NT2/D1 (cell line): ENCODE data around the gene RPGRIP1.

Source experiments
- SUZ12 ChIP-seq: IDR thresholded peaks from 2 replicates; pipeline ENCODE4 v1.6.1; 2011; ENCODE audit not compliant: insufficient read length, insufficient read depth; ENCODE audit errors: extremely low read depth
- YY1 ChIP-seq: IDR thresholded peaks from 2 replicates; pipeline ENCODE4 v1.6.1; 2011; ENCODE audit not compliant: insufficient read length, insufficient read depth
- ZNF274 ChIP-seq: IDR thresholded peaks from 2 replicates; pipeline ENCODE4 v1.6.1; 2011; ENCODE audit warnings: mild to moderate bottlenecking, low read depth, low read length

DNA sequence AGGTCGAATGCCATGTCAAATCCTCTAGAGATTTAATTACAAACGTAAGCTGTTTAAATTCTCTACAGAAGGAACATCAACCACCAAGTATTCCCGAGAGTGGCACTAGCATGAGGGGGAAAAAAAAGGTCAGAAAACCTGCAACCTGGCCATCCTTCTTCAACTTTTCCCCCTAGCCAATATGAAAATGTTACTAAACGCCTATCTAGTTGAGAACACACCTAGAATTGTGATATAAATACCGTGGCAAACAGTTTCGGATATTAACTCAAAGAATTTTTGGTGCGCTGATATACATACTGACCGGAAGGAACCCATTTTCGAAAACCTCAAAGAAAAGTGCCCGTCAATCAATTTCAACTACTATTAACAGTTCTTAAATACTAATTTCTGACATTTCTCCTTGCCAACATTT is 12.4 kb upstream of the RPGRIP1 start:
- no peak for TF ChIP-seq ZNF274
- TF ChIP-seq YY1, result no peak
- no peak for TF ChIP-seq SUZ12
